GM21619 (cell line): ENCODE data around the gene TRPM8.
"Not testable (repeated sequence)": the region's sequence is repeated elsewhere in the genome, so short reads cannot be mapped to it uniquely, and the experiment has no call there.

Experiments used
- ATAC-seq: cut with Tn5 transposase; IDR thresholded peaks from one replicate; pipeline ENCODE4 v1.9.1; 2021; ENCODE audit not compliant: unreplicated experiment

Gene TRPM8

DNA sequence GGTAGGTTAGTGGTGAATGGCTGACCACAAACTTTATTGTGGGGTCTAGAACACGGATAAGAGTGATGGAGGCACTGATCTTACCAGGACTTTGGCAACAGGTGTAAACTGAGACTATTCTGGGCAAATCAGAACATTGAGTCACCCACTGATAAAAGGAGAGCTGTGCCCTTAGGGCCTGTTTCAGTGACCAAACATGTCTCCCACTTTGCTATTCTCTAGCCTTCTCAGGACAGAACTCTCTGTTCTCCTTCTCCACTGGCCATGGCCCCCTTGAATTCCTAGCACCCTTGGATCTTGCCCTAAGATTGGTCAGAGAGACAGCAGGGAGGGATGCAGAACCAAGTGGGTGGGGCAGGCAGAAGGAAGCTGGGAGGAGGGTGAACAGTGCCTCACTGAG, 18.3 kb downstream of the TRPM8 start:
- ATAC-seq, result no peak

DNA sequence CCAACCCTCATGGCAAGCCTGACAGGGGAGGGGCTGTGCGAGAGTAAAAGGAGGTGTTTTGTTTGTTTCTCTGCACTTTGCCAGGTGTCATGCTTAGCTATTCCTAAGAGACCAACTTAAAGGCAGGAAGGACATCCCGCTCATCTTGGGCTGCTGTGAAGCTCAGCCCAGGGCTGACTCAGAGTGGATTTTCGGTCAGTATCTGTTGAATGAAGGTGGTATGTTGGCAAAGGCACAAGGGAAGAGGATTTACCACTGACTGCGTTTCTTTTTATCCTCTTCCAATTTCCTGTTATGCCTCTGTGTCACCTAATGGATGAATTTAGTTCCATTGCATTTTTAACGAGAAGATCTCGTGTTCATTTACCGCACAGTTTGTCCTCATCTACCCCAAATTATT, 18.9 kb downstream of the TRPM8 start:
- ATAC-seq, result no peak

DNA sequence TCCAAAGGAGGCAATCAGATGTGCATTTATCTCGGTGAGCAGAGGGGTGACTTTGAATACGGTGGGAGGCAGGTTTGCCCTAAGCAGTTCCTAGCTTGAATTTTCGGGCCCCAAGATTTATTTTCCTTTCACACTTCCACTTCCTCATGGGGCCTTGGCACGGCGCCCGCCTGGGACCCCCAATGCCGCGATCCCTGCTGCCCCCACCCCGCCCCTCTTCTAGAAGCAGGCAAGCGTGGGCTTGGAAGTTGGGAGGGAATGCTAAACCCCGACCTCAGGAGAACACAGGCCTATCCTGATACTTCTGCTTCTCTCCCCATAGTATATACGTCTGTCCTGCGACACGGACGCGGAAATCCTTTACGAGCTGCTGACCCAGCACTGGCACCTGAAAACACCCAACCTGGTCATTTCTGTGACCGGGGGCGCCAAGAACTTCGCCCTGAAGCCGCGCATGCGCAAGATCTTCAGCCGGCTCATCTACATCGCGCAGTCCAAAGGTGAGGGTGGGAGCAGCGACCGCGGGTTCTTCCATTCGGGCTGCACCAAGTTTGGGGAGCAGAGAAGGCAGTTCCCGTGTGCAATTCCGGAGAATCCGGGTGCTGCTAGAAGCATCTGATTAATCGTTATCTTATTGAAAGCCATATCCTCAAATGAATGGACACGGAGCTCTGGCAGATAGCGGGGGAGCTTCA, 21.6 kb downstream of the TRPM8 start:
- no peak for ATAC-seq

DNA sequence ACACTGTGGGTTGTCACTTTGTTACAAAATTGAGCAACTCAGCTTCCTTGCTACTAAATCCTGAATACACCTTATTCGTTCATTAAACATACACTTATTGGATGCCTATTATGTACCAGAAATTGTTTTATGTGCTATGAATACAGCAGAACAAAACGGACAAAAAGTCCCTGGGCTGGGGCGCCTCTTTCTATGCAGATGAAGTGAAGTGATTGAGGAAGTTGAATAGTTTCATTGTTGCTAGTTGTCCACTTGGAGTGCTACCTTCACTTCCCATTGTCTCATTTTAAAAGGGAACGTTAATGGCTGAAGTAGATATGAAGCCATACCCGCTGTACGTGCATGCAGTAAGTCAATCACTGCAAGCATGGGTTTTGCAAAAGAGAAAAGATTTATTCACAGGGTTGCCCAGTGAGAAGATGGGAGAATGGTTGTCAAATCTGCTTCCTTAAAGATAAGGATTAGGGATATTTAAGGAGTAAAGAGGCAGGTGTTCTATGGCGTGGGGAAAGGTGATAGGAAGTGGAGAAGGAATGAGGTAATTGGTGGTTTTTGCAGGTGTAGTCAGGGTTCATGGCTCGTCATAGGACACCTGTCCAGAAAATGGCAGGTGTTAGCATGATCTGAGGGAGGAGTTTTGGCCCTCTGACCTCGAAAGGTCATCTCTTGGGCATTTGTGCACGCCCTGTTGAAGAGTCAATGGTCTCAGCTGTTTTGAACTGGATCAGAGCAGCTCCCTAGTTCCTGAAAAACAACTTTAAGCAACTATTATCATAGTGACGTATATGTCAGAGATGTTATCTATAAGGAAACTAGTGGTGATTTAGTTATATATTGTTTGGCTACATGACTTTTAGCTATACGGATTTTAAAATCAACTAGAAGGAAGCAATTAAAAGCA, 23.5 kb downstream of the TRPM8 start:
- ATAC-seq, result no peak

DNA sequence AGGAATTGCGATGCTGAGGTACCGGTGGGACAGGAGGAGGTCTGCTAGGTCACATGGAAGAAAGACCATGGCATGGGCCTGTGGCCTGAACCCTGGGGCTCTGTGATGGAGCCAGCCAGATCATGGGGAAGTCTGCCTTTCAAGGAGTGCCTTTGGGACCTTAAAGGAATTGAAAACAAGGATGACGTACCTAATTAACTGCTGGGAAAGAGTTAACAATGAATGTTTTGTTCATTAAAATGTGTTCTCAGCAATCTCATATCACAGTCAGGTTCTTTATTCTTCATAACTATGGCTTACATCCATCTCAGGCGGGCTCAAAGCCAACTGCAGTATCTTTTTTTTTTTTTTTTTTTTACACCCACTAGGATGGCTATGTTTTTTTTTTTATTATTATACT, 25.6 kb downstream of the TRPM8 start:
- ATAC-seq, result no peak

DNA sequence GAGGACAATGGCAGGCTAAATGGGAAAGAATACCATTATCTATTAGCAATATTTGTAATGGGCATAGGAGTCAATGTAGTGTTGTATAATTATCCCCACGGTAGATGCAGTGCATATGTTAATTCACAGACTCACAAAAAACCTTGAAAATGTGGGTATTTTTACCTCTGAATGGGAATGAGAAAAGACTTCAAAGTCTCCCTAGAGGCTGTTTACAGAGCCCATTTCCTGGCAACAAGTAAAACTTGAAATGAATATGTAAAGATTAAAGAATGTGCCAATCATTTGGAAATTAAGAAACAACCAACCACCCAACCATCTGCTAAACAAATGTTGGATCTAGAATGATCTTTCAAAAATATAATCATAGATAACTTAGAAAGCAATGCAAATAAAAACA, 27.1 kb downstream of the TRPM8 start:
- no peak for ATAC-seq

DNA sequence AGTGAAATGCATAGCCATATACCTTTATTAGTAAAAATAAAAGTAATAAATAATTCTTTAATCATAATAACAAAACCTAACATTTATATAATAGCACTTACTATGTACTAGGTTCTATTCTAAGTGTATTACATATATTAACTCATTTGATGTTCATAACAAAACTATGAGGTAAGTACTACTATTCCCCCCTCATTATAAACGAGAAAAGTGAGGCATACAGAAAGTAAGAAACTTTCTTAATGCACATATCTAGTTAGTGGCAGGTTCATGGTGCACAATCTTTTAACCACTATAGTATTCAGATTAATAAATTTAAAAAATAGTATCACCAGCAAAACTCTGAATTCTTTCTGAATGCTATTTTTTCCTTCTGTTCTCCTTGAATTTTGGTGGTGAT, 27.5 kb downstream of the TRPM8 start:
- ATAC-seq, result no peak

DNA sequence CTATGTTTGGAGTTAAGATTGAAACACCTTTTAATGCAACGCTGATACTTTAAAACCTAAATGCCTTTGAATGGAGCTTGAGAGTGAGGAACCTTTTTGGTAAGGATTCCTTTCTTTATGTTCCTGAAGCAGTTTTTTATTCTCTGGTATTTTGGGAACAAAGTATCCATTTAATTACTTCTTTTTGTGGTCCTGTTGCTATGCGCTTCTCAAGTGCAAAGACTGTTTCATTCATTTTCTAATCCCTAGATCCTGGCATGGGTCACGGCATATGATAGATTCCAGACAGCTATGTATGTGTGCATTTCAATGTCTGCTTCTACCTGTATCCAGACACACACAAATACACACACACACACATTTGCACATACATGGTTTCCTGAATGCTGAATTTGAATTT, 28.0 kb downstream of the TRPM8 start:
- ATAC-seq, result no peak

DNA sequence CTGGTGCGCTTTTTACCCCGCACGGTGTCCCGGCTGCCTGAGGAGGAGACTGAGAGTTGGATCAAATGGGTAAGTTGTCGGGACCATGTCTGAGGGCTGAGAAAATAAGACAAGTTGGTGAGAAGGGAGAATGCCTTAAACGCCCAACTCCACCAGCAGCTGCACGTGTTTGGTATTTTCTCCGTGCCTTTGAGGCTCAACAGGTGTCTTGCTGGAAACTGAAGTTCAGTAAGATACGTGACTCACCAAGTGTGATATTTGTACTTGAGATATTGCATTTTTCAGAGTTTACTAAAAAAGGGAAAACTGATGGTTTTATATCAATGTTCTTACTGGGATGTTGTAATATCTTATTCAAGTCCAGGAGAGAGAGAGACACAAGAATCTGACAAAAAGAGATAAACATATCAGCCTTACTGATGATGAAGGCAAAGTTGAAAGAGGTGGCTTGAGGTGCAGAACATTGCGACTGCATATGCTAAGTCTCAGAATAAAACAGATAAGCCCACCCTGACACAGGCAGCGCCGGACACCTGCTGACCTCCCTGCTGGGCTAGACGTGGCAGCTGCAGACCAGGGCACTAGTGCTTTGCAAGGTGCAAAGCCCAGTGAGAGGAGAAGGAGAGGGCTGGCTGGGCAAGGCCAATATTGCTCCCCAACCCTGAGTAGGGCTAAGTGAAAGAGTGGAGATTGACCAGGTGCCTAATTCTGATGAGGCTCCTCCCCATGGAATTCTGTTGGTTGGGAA, 33.1 kb downstream of the TRPM8 start:
- no peak for ATAC-seq

DNA sequence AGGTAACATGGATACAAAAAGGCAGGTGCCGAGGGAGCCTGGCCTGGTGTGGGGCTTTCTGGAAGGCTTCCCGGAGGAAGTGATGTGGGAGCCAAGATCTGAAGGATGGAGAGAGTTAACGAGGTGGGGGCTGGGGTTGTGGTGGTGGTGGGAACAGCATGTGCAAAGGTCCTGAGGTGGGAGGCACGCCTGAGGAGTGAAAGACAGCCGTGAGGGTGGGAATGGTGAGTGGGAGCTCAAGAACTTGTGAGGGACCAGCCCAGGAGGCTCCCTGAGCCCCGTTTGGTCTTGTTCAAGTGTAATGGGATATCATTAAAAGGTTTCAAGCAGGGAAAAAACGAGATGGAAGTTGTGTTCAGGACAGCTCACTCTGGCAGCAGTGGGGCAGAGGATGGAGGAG, 35.2 kb downstream of the TRPM8 start:
- ATAC-seq, result no peak

DNA sequence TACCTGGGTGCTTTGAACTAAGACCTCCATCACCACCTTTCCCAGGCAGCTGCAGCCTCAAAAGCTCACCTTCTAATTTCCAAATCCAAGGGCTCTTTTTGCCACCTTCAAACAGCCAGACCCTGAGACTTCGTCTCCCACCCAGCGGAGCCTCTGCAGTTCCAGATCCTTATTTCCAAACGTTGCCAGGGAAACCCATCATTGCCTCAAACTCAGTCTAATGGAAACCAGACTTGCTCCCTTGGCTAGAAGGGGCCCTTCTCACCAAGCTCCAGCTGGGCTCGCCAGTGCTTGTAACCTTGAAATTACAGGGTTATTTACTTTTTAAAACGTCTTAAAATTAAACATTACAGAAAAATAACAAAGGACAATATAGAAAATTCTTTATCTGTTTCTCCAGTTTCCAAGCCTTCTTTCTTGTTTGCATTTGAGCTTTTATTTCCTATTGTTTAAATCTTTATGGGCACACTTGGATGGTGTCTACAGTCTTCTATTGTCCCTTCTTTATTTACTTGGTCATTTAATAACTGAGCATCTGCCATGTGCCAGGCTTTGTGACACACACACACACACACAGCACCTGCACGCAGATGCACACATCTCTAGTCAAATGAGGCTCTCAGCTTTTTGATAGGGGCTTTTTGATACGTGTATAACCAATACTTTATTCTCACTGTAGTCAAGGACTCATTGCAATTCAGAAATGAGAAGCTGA, 36.1 kb downstream of the TRPM8 start:
- ATAC-seq, result no peak

DNA sequence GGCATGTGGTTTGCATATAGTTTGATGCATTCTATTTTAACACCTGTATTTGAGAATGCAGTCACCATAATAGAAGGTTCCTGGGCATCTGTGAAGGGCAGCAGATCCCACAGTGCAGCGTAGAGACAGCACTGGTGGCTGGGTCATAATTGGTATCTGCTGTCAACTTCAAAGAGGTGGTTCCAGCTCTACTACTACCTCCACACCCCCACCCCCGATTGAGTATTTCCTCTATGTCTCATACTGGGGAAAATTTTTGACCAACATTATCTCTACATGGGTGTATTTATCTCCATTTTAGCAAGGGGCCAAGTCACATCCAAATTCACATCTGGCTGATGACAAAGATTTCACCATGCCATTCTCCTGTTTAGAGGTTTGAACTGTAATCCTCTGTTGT, 43.0 kb downstream of the TRPM8 start:
- no peak for ATAC-seq

DNA sequence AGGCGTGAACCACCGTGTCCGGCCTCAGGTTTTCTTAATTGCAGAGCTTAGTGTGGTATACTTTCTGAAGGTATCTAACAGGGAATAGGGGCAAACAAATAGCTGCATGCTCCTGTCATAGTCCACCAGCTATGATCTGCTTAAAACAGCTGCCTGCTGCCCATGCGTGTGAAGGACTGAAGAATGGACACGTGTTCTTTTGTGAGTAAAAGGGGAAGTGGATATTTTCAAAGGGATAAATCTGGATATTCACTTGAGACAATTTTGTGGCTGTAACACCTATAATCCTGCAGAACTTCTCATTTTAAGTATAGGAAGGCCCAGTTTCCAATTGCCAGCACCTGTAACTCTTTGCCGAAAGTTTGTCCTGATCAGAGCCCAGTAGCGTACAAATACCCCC, 44.7 kb downstream of the TRPM8 start:
- no peak for ATAC-seq

DNA sequence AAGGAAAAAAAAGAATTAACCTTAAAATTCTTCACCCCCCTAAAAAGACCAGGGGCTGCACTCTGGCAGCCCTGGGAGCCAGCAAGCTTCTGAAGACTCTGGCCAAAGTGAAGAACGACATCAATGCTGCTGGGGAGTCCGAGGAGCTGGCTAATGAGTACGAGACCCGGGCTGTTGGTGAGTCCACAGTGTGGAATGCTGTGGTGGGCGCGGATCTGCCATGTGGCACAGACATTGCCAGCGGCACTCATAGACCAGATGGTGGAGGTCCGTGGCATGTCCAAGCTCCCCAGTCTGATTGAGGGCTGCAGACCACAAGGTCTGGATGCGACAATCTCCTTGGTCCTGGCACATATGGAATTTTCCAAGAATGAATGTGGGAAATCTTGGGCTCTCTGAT, 47.4 kb downstream of the TRPM8 start:
- ATAC-seq, result no peak

DNA sequence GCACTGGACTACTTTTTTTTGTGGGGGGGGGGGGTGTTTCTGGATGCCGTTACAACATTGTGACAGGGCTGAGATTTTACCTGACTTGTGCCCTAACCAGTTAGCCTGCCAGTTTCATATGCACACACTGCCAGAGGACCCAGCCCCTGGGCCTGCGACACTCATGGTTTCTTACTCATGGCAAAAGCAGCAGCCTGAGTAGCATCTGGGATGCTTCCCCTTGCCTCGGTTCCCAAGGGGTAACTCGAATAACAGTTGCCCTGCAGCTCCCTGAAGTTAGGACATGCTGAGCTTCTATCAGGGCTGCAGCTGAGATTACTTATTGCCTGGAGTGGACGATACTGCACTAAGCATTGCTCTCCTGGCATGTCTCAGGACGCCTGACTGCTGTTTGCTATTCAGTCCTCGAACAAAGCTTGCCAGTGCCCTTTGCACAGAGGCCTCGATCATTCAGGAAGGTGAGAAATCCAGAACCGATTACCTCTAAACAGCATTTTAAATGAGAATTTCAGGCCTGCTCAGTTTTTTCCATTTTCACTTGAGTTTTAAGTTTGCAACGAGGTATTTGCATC, 47.9 kb downstream of the TRPM8 start:
- no peak for ATAC-seq

DNA sequence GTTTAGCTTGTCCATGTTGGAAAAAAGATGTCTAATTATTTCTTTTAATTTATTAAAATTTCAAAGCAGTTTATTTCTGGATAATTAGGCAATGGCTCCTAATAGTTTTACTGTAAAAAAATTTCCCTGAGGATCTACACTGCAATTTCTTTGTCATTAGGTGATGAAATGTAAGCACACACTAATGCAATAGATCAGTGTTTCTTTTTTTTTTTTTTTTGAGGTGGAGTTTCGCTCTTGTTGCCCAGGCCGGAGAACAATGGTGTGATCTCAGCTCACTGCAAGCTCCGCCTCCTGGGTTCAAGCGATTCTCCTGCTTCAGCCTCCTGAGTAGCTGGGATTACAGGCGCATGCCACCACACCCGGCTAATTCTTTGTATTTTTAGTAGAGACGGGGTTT, 48.5 kb downstream of the TRPM8 start:
- ATAC-seq, result not testable (repeated sequence)

DNA sequence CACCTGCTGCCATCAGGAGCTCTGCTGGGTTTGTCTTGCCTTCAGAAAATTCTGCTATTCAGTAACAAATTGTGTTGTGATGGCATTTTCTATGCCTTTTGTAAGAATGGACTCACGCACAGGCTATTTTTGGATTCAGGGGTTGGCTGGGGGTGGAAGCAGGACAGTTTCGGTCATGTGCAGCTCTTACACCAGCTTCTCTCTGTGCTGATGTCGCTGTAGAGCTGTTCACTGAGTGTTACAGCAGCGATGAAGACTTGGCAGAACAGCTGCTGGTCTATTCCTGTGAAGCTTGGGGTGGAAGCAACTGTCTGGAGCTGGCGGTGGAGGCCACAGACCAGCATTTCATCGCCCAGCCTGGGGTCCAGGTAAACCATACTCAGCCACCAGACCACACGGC, 49.2 kb downstream of the TRPM8 start:
- no peak for ATAC-seq

DNA sequence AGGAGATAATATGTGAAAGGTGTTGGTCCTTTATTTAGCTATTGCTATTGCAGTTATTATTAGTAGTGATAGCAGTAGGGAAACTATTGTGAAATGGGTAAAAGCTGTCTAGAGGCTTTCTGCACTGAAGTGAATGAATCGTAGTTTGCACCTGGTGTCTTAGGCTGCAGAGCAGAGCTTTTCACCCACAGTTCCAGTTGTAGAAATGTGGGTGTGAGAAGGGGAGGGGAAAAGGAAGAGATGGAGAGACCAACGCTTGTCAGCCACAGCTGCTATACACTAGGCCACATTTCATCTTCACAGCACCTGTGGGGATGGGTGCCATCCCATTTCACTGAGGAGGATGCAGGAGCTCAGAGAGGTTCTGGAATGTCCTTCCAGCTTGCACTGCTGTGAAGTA, 50.0 kb downstream of the TRPM8 start:
- ATAC-seq, result no peak

DNA sequence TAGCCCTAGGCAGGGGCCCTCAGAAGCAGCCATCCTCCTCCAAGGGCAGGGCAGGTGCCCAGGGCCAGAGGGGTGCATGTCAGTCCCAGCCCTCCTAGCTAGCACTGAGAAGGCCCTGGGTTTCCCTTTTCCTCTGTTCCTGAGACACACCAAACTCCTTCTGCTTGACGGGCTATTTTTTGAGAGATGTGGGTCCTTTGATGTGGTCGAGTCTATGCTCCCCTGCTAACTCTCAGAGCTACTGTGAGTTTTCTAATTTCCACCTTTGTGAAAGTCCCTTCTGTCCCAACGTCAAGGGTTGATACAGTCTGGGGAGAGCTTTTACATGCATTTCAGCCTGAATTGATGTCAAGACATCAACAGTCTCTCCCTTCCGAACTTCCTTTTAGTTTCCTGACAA, 51.4 kb downstream of the TRPM8 start:
- no peak for ATAC-seq

DNA sequence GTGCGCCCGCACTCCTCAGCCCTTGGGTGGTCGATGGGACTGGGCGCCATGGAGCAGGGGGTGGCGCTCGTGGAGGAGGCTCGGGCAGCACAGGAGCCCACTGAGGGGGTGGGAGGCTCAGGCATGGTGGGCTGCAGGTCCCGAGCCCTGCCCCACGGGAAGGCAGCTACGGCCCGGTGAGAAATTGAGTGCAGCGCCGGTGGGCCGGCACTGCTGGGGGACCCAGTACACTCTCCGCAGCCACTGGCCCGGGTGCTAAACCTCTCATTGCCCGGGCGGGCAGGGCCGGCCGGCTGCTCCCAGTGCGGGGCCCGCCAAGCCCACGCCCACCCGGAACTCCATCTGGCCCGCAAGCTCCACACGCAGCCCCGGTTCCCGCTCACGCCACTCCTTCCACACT, 55.3 kb downstream of the TRPM8 start:
- ATAC-seq, result not testable (repeated sequence)
